Lower leg skin (tissue), 4 donors: ENCODE results near the gene CAPN15. TPM values are rescaled to one million over a fixed set of nuclear protein-coding genes. Genes with fewer than 3 reads are reported as not detected.
A peak's percentile ranks its signal among the peaks of the same experiment; 100 is the strongest.
"Not testable (repeated sequence)": the region's sequence is repeated elsewhere in the genome, so short reads cannot be mapped to it uniquely, and the experiment has no call there.

Experiments used
- DNase-seq, 2 donors: peaks; one replicate each; pipeline ENCODE4 v3.0.0-alpha.2; 2019; ENCODE audit warnings: low spot score in 2 of 2
- H3K4me3 ChIP-seq: fragments of 200-600 bp; sonication (generic); 2 replicates; pipeline ENCODE4 v1.5.1; 2017; ENCODE audit warnings: mild to moderate bottlenecking, low read depth; ENCODE audit not compliant: poor library complexity, severe bottlenecking
- POLR2A ChIP-seq, 2 donors: fragments of 450-650 bp; IDR thresholded peaks; one replicate each; pipeline ENCODE4 v1.6.1; 2016 to 2017; ENCODE audit warnings: antibody characterized with exemption in 2 of 2, mild to moderate bottlenecking in 1 of 2, moderate library complexity in 1 of 2
- WGBS, 2 donors: methylation state at CpG; one replicate each; pipeline ENCODE4 v1.1.5; 2018; 5-methylcytosine and 5-hydroxymethylcytosine counted together
- intact Hi-C: fragments of 100-400 bp; cut with DNase I; formaldehyde crosslinking; loops from one replicate; pipeline ENCODE4 v1.15.0; 2023; ENCODE audit warnings: low total_unique reads
- total RNA-seq, 4 donors: library from RNA; depleted of rRNA; stranded (reverse); fragments of >200 nt; gene quantifications; one replicate each; pipeline ENCODE4 v1.1.0, GENCODE V29; 2016
- TF ChIP-seq, protein P1 (sequence below), 3 donors: fragments of 450-650 bp; IDR thresholded peaks; one replicate each; pipeline ENCODE4 v1.5.1; 2016; ENCODE audit warnings: antibody characterized with exemption in 3 of 3, mild to moderate bottlenecking in 3 of 3, moderate library complexity in 2 of 3

The CAPN15 gene
- total RNA-seq, 4 donors from 2014 or later, result 80.8 to 95.5 (median 84.6) TPM

DNA sequence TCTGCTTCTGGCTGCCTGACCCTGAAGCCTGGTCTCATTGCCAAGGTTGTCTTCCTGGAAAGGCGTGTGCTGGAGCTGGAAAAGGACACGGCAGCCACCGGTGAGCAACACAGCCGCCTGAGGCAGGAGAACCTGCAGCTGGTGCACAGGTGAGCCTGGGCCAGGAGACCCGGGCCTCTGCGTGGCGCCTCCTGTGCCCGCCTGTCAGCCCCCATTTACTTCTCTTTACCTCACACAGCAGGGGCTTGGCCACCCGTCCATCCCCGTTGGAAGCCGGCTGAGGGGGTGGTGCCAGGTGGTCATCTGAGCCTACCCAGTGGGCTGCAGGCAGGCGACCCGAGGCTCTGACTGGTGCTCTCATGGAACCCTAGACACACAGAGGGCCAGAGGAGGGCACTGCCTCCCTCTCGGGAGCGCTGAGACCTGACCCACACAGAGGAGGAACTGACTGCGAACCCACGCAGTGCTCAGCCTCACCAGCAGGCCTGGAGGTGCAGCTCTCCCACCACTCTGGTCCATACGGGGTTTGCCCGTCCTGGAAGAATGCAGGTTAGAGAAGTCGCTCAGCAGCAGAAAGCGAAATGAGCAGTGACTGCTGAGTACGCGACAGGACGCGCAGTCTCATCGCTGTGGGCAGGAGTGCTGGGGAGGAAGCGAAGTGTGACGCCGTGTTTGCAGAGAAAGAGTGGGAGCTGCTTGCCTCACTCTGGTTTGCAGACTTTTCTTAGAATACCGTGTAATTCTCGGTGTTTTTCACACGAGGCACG, 21.9 kb upstream of the CAPN15 start:
- H3K4me3 ChIP-seq, result no peak overlapping the region
- intact Hi-C loops, result no loop called here
- DNase-seq, result no peak
- TF ChIP-seq, protein P1, sequence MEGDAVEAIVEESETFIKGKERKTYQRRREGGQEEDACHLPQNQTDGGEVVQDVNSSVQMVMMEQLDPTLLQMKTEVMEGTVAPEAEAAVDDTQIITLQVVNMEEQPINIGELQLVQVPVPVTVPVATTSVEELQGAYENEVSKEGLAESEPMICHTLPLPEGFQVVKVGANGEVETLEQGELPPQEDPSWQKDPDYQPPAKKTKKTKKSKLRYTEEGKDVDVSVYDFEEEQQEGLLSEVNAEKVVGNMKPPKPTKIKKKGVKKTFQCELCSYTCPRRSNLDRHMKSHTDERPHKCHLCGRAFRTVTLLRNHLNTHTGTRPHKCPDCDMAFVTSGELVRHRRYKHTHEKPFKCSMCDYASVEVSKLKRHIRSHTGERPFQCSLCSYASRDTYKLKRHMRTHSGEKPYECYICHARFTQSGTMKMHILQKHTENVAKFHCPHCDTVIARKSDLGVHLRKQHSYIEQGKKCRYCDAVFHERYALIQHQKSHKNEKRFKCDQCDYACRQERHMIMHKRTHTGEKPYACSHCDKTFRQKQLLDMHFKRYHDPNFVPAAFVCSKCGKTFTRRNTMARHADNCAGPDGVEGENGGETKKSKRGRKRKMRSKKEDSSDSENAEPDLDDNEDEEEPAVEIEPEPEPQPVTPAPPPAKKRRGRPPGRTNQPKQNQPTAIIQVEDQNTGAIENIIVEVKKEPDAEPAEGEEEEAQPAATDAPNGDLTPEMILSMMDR (IDR thresholded peaks at IDR 0.05), result no peak
- TF ChIP-seq POLR2A (IDR thresholded peaks at IDR 0.05), result no peak
- WGBS, 2 donors, result 93% methylated on average over 30 to 33 of the region's 33 CpGs

DNA sequence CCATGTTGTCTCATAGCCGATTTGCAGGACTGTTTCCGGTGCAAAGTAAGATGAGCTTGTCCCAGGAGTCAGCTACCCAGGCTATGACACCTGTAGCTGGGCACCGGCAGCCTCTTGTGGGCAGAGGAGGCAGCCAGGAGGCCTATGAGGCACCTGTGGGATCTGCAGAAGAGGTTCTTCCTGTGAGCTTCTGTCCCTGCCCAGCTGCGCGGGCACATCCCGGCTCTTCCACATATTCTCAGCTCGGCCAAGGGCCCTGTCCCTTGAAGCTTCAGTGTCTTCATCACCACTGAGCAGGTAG, 21.3 kb upstream of the CAPN15 start:
- WGBS, 2 donors, result 89 to 99% methylated on average over 5 to 7 of the region's 7 CpGs
- no peak for TF ChIP-seq POLR2A (IDR thresholded peaks at IDR 0.05)
- TF ChIP-seq, protein P1 (IDR thresholded peaks at IDR 0.05), result no peak
- H3K4me3 ChIP-seq, result no peak overlapping the region
- intact Hi-C loops, result no loop called here
- DNase-seq, result no peak

DNA sequence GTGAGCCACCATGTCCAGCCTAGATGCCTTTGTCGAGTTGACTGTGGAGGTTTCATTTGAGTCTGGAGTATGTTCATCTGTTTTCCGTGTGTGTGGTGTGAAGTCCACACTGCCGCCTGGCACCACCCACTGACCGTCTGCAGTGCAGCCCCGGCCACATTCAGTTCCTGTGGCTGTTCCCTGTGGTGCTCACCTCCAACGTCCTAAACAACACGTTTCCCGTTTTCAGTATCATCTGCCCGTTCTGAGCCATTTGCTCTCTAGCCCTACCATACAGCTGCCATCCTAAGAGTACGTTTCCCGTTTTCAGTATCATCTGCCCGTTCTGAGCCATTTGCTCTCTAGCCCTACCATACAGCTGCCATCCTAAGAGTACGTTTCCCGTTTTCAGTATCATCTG, 20.0 kb upstream of the CAPN15 start:
- WGBS, 2 donors, result 85 to 86% methylated on average over 14 of the region's 14 CpGs
- DNase-seq, intact Hi-C loops, H3K4me3 ChIP-seq: not testable (repeated sequence)

DNA sequence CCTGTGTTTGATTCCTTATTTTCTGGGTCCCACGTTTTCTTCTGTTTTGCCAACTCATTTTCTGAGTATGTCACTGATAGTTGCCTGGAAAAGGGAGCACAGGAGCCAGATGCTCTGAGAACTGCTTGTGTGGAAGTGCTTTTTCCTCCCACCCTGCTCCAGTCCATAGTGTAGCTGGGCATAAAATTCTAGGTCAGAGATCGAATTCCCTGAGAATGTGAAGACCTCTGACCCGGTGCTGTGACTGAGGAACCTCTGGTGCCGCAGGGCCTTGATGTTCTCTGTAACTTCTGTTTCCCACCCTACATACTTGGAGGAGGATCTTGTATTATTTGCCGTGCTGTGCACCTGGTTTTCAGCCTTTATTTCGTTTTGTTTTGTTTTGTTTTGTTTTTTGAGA, 19.5 kb upstream of the CAPN15 start:
- intact Hi-C loops, result no loop called here
- DNase-seq, result no peak
- no peak for TF ChIP-seq POLR2A (IDR thresholded peaks at IDR 0.05)
- TF ChIP-seq, protein P1 (IDR thresholded peaks at IDR 0.05), result no peak
- no peak overlapping the region for H3K4me3 ChIP-seq
- WGBS, 2 donors, result 91 to 94% methylated on average over 6 of the region's 6 CpGs

DNA sequence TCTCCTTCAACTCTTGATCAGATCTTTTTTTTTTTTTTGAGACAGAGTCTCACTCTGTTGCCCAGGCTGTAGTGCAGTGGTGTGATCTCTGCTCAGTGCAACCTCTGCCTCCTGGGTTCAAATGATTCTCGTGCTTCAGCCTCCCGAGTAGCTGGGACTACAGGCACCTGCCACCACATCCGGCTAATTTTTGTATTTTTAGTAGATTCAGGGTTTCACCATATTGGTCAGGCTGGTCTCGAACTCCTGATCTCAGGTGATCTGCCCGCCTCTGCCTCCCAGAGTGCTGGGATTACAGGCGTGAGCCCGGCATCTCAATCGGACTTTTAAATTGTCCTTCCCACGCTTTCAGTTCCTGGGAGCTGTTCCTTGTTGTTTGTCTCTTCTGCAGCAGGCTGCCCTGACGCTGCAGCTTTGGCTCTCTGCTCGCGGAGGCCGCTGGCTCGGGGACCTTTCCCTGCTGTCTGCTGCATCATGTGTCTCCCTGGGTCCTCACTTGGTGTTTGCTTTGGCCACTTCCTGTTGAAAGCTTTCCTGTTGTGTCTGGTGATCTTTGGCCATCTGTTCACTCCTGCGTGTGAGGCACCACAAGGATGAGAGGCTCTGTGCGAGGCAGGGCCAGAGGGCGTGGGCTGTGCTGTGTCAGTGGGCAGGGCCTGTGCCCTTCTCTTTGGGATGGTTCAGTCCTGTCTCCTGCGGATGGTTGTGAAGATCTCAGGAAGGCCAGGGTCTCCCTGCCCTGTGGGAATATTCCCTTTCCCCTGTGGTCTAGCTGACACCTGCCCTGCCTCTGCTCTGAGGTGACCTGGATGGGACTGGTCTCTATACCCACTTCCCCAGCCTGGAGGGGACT, 18.4 kb upstream of the CAPN15 start:
- TF ChIP-seq POLR2A (IDR thresholded peaks at IDR 0.05), result no peak
- TF ChIP-seq, protein P1 (IDR thresholded peaks at IDR 0.05), result peak in 1 of 3 donors; percentile 31
- H3K4me3 ChIP-seq, result no peak overlapping the region
- no peak for DNase-seq
- WGBS, 2 donors, result 88 to 89% methylated on average over 18 of the region's 18 CpGs
- intact Hi-C loops, result no loop called here

DNA sequence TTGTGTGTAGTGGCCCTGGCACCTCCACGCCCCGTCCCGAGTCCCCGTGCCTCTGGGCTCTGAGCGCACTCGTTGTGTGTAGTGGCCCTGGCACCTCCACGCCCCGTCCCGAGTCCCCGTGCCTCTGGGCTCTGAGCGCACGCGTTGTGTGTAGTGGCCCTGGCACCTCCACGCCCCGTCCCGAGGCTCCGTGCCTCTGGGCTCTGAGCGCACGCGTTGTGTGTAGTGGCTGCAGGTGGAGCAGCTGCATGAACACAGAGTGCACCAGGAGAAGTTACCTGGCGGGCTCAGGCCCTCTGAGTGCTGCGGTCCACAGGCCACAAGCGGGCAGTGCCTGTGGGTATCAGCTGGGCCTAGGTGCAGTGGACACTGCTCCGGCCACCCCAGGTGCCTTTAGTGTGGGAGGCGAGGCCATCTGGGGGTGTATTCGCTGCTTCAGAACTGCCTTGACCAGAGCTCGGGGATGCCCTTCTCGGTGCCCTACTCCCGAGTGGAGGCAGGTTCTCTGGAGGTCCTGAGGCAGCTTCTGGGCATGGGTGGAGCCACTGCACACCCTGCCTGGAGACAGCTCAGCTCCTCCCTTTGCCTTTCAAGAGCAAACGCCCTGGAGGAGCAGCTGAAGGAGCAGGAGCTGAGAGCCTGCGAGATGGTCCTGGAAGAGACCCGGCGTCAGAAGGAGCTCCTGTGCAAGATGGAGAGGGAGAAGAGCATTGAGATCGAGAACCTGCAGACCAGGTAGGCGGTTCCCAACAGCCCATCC, 17.3 kb upstream of the CAPN15 start:
- TF ChIP-seq, protein P1 (IDR thresholded peaks at IDR 0.05), result no peak
- no peak for TF ChIP-seq POLR2A (IDR thresholded peaks at IDR 0.05)
- intact Hi-C loops, result no loop called here
- DNase-seq, result no peak
- no peak overlapping the region for H3K4me3 ChIP-seq
- 93 to 94% methylated on average over 30 to 35 of the region's 35 CpGs for WGBS, 2 donors
